Upper lobe of left lung (tissue), 6 donors: Measurements from ENCODE around the gene RAD51C. TPM values are rescaled to one million over a fixed set of nuclear protein-coding genes. Genes with fewer than 3 reads are reported as not detected.

ENCODE experiments used
- ATAC-seq, 2 donors: fragments of 200-7000 bp; cut with Tn5 transposase; one replicate each; pipeline ENCODE4 v1.9.1; 2022; ENCODE audit warnings: mild to moderate bottlenecking in 2 of 2, moderate library complexity in 2 of 2; ENCODE audit not compliant: low FRiP score in 2 of 2
- DNase-seq, 2 donors: peaks; one replicate each; pipeline ENCODE4 v3.0.0-alpha.2; 2019 to 2020
- H3K27ac ChIP-seq, 4 donors: fragments of 200-600 bp; sonication (generic); one replicate each; pipeline ENCODE4 v1.5.1; 2016 to 2019
- H3K27me3 ChIP-seq, 4 donors: fragments of 200-600 bp; sonication (generic); one replicate each; pipeline ENCODE4 v1.5.1; 2017 to 2019
- H3K36me3 ChIP-seq, 4 donors: fragments of 200-600 bp; sonication (generic); one replicate each; pipeline ENCODE4 v1.5.1; 2016 to 2019
- H3K4me1 ChIP-seq, 4 donors: fragments of 200-600 bp; sonication (generic); one replicate each; pipeline ENCODE4 v1.5.1; 2018 to 2019
- H3K4me3 ChIP-seq, 4 donors: fragments of 200-600 bp; sonication (generic); one replicate each; pipeline ENCODE4 v1.5.1; 2017 to 2019; ENCODE audit warnings: mild to moderate bottlenecking in 2 of 4, moderate library complexity in 1 of 4
- H3K9me3 ChIP-seq, 4 donors: fragments of 200-600 bp; sonication (generic); one replicate each; pipeline ENCODE4 v1.5.1; 2018 to 2019
- CTCF ChIP-seq, 6 experiments: fragments of 450-650 bp in 4 of 6; fragments of 200-600 bp in 2 of 6; sonication (generic) in 2 of 6; IDR thresholded peaks; one replicate each; pipeline ENCODE4 v1.5.1; 2016 to 2019; ENCODE audit warnings: antibody characterized with exemption in 6 of 6
- EP300 ChIP-seq, 4 donors: sonication (generic); formaldehyde crosslinking; IDR thresholded peaks; one replicate each; pipeline ENCODE4 v1.5.1; 2017; ENCODE audit warnings: antibody characterized with exemption in 4 of 4, control low read depth in 2 of 4
- POLR2A ChIP-seq, 4 donors: fragments of 450-650 bp; IDR thresholded peaks; one replicate each; pipeline ENCODE4 v1.5.1; 2016 to 2017; ENCODE audit warnings: antibody characterized with exemption in 4 of 4, mild to moderate bottlenecking in 2 of 4
- POLR2AphosphoS5 ChIP-seq, 2 donors: sonication (generic); formaldehyde crosslinking; IDR thresholded peaks; one replicate each; pipeline ENCODE4 v1.5.1; 2017; ENCODE audit warnings: antibody characterized with exemption in 2 of 2
- whole genome bisulfite sequencing, 2 donors: methylation state at CpG; one replicate each; pipeline ENCODE4 v1.1.5; 2017 to 2018; 5-methylcytosine and 5-hydroxymethylcytosine counted together
- small RNA-seq, 4 donors: library from RNA; depleted of rRNA; stranded (forward); fragments of <200 nt; gene quantifications; one replicate each; pipeline ENCODE3, GENCODE V24; 2016
- total RNA-seq, 6 donors: library from RNA; depleted of rRNA in 4 of 6; stranded (reverse); fragments of >200 nt in 4 of 6; gene quantifications; one replicate each; pipeline versions ENCODE4 v1.1.0 to v1.2.1, GENCODE V29; 2016 to 2021
- donor health status: DM: no; HTN: no; CAD: no; lungs with moderate emphysema.
- donor health status: DM: no; HTN: yes; CAD: no; lungs with severe emphysema.

RAD51C gene
- total RNA-seq, 6 donors from 2014 or later = 10.9 to 21.0 (median 15.9) TPM

DNA sequence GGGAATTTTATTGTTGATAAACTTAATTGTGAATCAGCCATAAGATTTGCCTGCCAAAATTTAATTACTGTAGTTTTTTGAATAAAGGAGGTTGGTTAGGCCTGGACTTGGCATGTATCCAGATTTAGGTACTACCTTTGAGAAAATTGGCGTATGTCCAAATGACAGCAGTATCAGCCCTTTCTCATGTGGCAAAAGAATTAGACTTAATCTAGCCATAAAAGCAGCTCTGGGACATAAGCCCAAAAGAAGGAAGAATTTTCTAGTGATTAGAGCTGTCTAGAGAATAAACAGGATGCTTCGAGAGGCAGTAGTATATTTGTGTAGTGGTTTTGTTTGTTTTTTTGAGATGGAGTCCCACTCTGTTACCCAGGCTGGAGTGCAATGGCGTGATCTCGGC, 91.0 kb downstream of the RAD51C start:
- no peak overlapping the region for H3K4me3 ChIP-seq
- WGBS, 2 donors = 74 to 76% methylated on average over 4 of the region's 4 CpGs
- H3K4me1 ChIP-seq = no peaks in the 10 kb centered on the region
- no peak for DNase-seq
- H3K36me3 ChIP-seq = no peaks in the 10 kb centered on the region
- ATAC-seq = no peak
- no peaks in the 10 kb centered on the region for H3K27me3 ChIP-seq
- no peak overlapping the region for H3K27ac ChIP-seq
- no peak for TF ChIP-seq CTCF (IDR thresholded peaks at IDR 0.05)
- no peak for TF ChIP-seq POLR2A (IDR thresholded peaks at IDR 0.05)
- TF ChIP-seq EP300 (IDR thresholded peaks at IDR 0.05) = no peak
- TF ChIP-seq POLR2AphosphoS5 (IDR thresholded peaks at IDR 0.05) = no peak
- H3K9me3 ChIP-seq = no peaks in the 10 kb centered on the region

DNA sequence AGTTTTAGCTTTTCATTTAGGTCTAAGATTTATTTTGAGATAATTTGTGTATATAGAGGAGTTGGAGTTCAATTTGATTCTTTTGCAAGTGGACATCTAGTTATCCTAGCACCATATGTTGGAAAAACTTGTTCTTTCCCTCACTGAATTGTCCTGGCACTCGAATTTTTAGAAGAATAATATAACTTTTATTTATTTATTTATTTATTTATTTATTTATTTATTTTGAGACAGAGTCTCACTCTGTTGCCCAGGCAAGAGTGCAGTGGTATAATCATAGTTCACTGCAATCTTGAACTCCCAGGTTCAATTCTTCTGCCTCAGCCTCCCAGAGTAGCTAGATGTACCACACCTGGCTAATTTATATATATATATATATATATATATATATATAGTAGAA, 92.7 kb downstream of the RAD51C start:
- DNase-seq = no peak
- 35 to 50% methylated on average over 1 of the region's 1 CpG for WGBS, 2 donors

More for the DNA sequence above, 92.7 kb downstream of the RAD51C start:
- no peaks in the 10 kb centered on the region for H3K4me1 ChIP-seq
- H3K9me3 ChIP-seq = no peaks in the 10 kb centered on the region
- H3K27ac ChIP-seq = no peak overlapping the region
- H3K4me3 ChIP-seq = no peak overlapping the region
- no peak for ATAC-seq
- no peaks in the 10 kb centered on the region for H3K27me3 ChIP-seq
- TF ChIP-seq POLR2A (IDR thresholded peaks at IDR 0.05) (no peak), CTCF (IDR thresholded peaks at IDR 0.05) (no peak), POLR2AphosphoS5 (IDR thresholded peaks at IDR 0.05) (no peak), EP300 (IDR thresholded peaks at IDR 0.05) (no peak)
- H3K36me3 ChIP-seq = no peaks in the 10 kb centered on the region

Small RNA genes lying within 50 kb of the gene (small RNA-seq; reads per million reads assigned to genes)
- gene AC011195.1 (0 reads per million in 4 donors), gene AC025521.1 (0 reads per million in 4 donors), gene RF00017 (0 reads per million in 4 donors), gene RNU1-108P (0 reads per million in 4 donors), gene RNU1-52P (0 reads per million in 4 donors), gene RNU1-85P (0 to 0.20 (median 0) reads per million in 4 donors)

Other genes with a start within 250 kb of the RAD51C start
- gene HSF5, start 204.2 kb upstream of the RAD51C start, total RNA-seq = under 1 TPM in 5 of 6 donors, not detected in 1; 0.07 to 0.39 (median 0.30) TPM
- 10 to 100 TPM; 19.6 to 56.6 (median 34.9) TPM for gene MTMR4, start 178.0 kb upstream of the RAD51C start, total RNA-seq
- 1 to 10 TPM in 3 of 6 donors, under 1 TPM in 3; 0.10 to 1.4 (median 0.63) TPM for gene TEX14, start 557 bp upstream of the RAD51C start, total RNA-seq
- under 1 TPM; under 0.01 to 0.76 (median 0.18) TPM for gene PPM1E, start 63.3 kb downstream of the RAD51C start, total RNA-seq